ENCODE results near the gene PACRG.

The PACRG gene

GRCh38 chr6:163335056-163335455 is 607.3 kb downstream of the PACRG start:
- no peak for DNase-seq (ENCODE audit: low read depth)

- no peak for DNase-seq (ENCODE audit: low read depth)
These were observed 608.1 kb downstream of the PACRG start for GRCh38 chr6:163335671-163336545.

GRCh38 chr6:163336961-163337360 is 609.2 kb downstream of the PACRG start:
- no peak for DNase-seq (ENCODE audit: low read depth)

GRCh38 chr6:163337958-163338357 is 610.2 kb downstream of the PACRG start:
- DNase-seq (ENCODE audit: low read depth) = no peak

- DNase-seq (ENCODE audit: low read depth) = no peak
These were observed 611.1 kb downstream of the PACRG start for GRCh38 chr6:163338671-163339405.

GRCh38 chr6:163339466-163339865 is 611.7 kb downstream of the PACRG start:
- DNase-seq (ENCODE audit: low read depth) = no peak

GRCh38 chr6:163340201-163340887 is 612.6 kb downstream of the PACRG start:
- no peak for DNase-seq (ENCODE audit: low read depth)

GRCh38 chr6:163341224-163342061 is 613.7 kb downstream of the PACRG start:
- DNase-seq (ENCODE audit: low read depth) = no peak

- no peak for DNase-seq (ENCODE audit: low read depth)
These were observed 615.1 kb downstream of the PACRG start for GRCh38 chr6:163342571-163343539.

- no peak for DNase-seq (ENCODE audit: low read depth)
These were observed 615.8 kb downstream of the PACRG start for GRCh38 chr6:163343609-163344008.

GRCh38 chr6:163344411-163344810 is 616.6 kb downstream of the PACRG start:
- no peak for DNase-seq (ENCODE audit: low read depth)

GRCh38 chr6:163345931-163346330 is 618.2 kb downstream of the PACRG start:
- DNase-seq (ENCODE audit: low read depth) = no peak

GRCh38 chr6:163346497-163346961 is 618.8 kb downstream of the PACRG start:
- DNase-seq (ENCODE audit: low read depth) = no peak

- DNase-seq (ENCODE audit: low read depth) = no peak
These were observed 619.3 kb downstream of the PACRG start for GRCh38 chr6:163347021-163347446.

GRCh38 chr6:163348789-163349680 is 621.3 kb downstream of the PACRG start:
- no peak for DNase-seq (ENCODE audit: low read depth)

- DNase-seq (ENCODE audit: low read depth) = no peak
These were observed 621.9 kb downstream of the PACRG start for GRCh38 chr6:163349696-163350095.

GRCh38 chr6:163351013-163351412 is 623.2 kb downstream of the PACRG start:
- no peak for DNase-seq (ENCODE audit: low read depth)

GRCh38 chr6:163352011-163352685 is 624.4 kb downstream of the PACRG start:
- no peak for DNase-seq (ENCODE audit: low read depth)

- DNase-seq (ENCODE audit: low read depth) = no peak
These were observed 625.2 kb downstream of the PACRG start for GRCh38 chr6:163352966-163353365.
